Muscle of leg (tissue), 11 donors: Measurements from ENCODE around the gene SFI1. TPM values are rescaled to one million over a fixed set of nuclear protein-coding genes. Genes with fewer than 3 reads are reported as not detected.
"Not testable (repeated sequence)": the region's sequence is repeated elsewhere in the genome, so short reads cannot be mapped to it uniquely, and the experiment has no call there.

ENCODE experiments used
- DNase-seq: peaks from one replicate; pipeline ENCODE4 v3.0.0; 2013
- H3K27ac ChIP-seq: one replicate; pipeline ENCODE4 v1.5.1; 2013; ENCODE audit warnings: mild to moderate bottlenecking, low read length, control low read depth
- H3K27me3 ChIP-seq: one replicate; pipeline ENCODE4 v1.6.1; 2013; ENCODE audit warnings: low read length; ENCODE audit not compliant: control insufficient read depth, insufficient read depth
- H3K36me3 ChIP-seq: one replicate; pipeline ENCODE4 v1.6.1; 2013; ENCODE audit warnings: low read length; ENCODE audit not compliant: control insufficient read depth, insufficient read depth
- H3K4me1 ChIP-seq: one replicate; pipeline ENCODE4 v1.6.1; 2013; ENCODE audit warnings: low read length; ENCODE audit not compliant: control insufficient read depth, insufficient read depth
- H3K4me3 ChIP-seq: one replicate; pipeline ENCODE4 v1.5.1; 2013; ENCODE audit warnings: low read length, control low read depth
- H3K9me3 ChIP-seq: replicated peaks from 2 replicates; pipeline ENCODE4 v1.6.1; 2013; ENCODE audit warnings: low read depth, low read length; ENCODE audit not compliant: control insufficient read depth
- WGBS: methylation state at CpG from one replicate; pipeline ENCODE4 v1.1.5; 2013; ENCODE audit warnings: missing lambda C conversion rate; ENCODE audit not compliant: insufficient coverage; 5-methylcytosine and 5-hydroxymethylcytosine counted together
- polyA plus RNA-seq, 8 donors: library from polyadenylated mRNA; unstranded; fragments of 120-200 nt; gene quantifications; one replicate each; pipeline versions ENCODE4 v1.2.1 to v1.2.3, GENCODE V29; 2013; ENCODE audit warnings: inconsistent platforms in 1 of 8, low replicate concordance in 1 of 8; ENCODE audit not compliant: insufficient read length in 8 of 8, insufficient read depth in 1 of 8
- total RNA-seq: library from RNA; stranded (reverse); fragments of 120-200 nt; gene quantifications from one replicate; pipeline ENCODE4 v1.2.4, GENCODE V29; 2013

The SFI1 gene
- total and polyA plus RNA-seq, 9 donors, result 6.3 to 20.1 (median 10.8) TPM

DNA sequence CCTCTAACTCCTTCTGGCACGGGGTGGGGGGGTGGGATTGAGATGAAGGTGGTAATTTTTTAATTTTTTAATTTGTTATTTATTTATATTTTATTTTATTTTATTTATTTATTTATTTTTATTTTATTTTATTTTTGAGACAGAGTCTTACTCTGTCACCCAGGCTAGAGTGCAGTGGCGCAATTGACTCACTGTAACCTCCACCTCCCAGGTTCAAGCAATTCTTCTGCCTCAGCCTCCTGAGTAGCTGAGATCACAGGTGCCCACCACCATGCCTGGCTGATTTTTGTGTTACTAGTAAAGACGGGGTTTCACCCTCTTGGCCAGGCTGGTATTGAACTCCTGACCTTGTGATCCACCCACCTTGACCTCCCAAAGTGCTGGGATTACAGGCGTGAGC, 43.8 kb downstream of the SFI1 start:
- DNase-seq, H3K27ac ChIP-seq, H3K27me3 ChIP-seq, H3K4me1 ChIP-seq, H3K4me3 ChIP-seq, H3K36me3 ChIP-seq, H3K9me3 ChIP-seq: not testable (repeated sequence)
- 100% methylated on average over 1 of the region's 4 CpGs for WGBS

DNA sequence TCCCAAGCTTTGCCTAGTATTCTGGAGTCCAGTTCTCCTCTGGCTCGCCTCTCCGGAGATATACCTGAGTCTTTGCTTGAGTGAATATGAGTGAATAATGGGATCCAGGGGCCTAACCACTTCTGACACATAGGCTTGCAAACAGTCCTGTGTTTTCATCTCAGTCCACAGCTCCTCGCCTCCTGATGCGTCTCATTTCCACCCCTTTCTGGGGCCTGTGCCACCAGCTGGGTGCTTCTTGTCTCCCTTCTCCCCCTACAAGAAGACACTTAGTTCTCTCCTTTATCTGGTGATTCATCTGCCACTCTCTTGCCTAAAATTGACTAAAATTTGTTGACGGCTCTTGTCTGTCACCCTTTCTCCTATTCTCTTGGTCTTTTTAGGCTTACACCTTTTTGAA, 44.6 kb downstream of the SFI1 start:
- Histone ChIP-seq H3K9me3 (no peaks in the 10 kb centered on the region), H3K4me3 (no peak overlapping the region), H3K27ac (no peak overlapping the region), H3K27me3 (no peaks in the 10 kb centered on the region), H3K36me3 (no peaks in the 10 kb centered on the region), H3K4me1 (no peaks in the 10 kb centered on the region)
- no peak for DNase-seq
- 100% methylated on average over 2 of the region's 5 CpGs for WGBS

DNA sequence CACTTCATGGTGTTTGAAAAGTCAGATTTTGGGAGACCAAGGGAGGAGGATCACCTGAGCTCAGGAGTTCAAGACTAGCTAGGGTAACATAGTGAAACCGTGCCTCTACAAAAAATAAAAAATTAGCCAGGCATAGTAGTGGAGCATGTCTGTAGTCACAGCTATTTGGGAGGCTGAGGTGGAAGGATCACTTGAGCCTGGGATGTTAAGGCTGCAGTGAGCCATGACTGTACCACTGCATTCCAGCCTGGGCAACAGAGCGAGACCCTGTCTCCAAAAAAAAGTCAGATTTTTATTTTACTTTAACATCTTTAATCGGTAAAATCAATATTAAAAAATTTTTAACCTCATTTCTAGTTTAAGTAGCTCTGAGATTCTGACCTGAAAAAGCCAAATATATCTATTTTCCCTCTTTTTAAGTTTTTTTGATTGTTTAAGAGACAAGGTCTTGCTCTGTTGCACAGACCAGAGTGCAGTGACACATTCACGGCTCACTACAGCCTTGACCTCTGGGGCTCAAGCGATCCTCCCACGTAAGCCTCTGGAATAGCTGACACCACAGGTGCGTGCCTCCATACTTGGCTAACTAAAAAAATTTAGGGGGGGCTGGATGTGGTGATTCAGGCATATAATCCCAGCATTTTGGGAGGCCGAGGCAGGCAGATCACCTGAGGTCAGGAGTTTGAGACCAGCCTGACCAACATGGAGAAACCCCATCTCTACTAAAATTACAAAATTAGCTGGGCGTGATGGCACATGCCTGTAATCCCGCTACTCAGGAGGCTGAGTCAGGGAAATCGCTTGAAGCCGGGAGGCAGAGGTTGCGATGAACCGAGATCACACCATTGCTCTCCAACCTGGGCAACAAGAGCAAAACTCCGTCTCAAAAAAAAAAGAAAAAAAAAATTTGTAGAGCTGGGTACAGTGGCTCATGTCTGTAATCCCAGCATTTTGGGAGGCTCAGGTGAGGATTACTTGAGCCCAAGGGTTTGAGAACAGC, 48.4 kb downstream of the SFI1 start:
- Histone ChIP-seq H3K36me3 (no peaks in the 10 kb centered on the region), H3K27me3 (no peaks in the 10 kb centered on the region), H3K4me3 (no peak overlapping the region), H3K27ac (no peak overlapping the region), H3K9me3 (no peaks in the 10 kb centered on the region), H3K4me1 (no peaks in the 10 kb centered on the region)
- DNase-seq, result no peak
- 60% methylated on average over 2 of the region's 15 CpGs for WGBS

DNA sequence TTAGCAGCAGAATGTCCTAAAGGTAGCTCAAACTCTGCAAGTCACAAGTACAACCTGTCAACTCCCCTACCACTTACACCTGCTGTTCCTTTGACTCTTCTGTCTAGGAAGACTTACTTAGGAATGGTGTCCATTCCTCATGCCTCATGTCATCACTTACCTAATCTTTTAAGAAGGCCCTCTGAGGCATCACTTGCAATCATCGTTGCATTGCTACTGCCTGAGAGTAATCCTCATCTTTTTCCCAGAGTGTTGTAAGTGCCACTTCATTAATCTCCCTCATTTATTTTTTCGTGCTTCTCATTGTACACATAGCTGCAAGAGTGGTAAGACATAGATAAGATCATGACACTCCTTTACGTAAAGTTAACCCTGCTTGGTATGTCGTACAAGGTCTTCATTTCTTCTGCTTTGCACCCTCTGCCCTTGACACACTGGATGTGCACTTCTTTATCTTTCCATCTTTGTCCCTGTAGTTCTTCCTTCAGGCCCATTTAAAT, 54.6 kb downstream of the SFI1 start:
- no peak for DNase-seq
- H3K36me3 ChIP-seq, result peaks cover 3% of the 10 kb centered on the region
- H3K4me1 ChIP-seq, result no peaks in the 10 kb centered on the region
- H3K9me3 ChIP-seq, result no peaks in the 10 kb centered on the region
- H3K27me3 ChIP-seq, result no peaks in the 10 kb centered on the region
- H3K27ac ChIP-seq, result no peak overlapping the region
- no peak overlapping the region for H3K4me3 ChIP-seq
- WGBS, result 84% methylated on average over 3 of the region's 4 CpGs

DNA sequence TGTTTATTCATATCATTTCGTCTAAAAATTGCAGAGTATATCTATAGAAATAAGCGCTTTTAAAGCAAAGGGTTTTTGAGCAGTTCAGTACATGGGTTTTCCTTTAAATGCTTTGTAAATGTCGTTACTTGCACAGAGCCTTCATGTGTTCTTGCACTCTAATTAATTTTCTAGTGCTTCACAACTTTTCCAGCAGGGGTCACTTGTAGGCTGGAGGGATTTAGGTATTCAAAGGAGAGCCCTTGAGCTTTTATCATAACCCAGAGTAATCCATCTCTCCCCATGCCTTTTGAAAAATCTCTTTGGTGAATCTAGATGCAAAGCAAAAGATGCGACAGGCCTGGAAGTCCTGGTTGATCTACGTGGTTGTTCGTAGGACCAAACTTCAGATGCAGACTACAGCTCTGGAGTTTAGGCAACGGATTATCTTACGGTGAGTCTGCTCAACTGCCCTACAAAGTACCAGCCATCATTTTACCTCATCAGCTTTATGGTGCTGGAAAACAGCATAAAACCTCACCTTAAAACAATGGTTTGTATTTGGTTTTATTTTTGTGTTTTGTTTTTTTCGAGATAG, 60.4 kb downstream of the SFI1 start:
- no peak overlapping the region for H3K4me3 ChIP-seq
- no peaks in the 10 kb centered on the region for H3K9me3 ChIP-seq
- no peaks in the 10 kb centered on the region for H3K27me3 ChIP-seq
- H3K27ac ChIP-seq, result no peak overlapping the region
- WGBS, result 100% methylated on average over 3 of the region's 9 CpGs
- peaks cover under 1% of the 10 kb centered on the region for H3K36me3 ChIP-seq
- H3K4me1 ChIP-seq, result no peaks in the 10 kb centered on the region
- peak; percentile 51 for DNase-seq

DNA sequence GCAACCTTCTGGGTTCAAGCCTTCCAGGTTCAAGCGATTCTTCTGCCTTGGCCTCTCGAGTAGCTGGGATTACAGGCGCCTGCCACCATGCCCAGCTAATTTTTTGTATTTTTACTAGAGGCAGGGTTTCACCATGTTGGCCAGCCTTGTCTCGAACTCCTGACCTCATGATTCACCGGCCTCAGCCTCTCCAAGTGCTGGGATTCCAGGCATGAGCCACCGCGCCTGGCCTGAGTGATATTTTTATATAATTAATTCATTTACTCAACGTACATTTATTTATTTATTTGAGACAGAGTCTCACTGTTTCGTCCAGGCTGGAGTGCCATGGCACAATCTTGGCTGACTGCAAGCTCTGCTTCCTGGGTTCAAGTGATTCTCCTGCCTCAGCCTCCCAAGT, 62.2 kb downstream of the SFI1 start:
- 94% methylated on average over 3 of the region's 9 CpGs for WGBS
- not testable (repeated sequence) for H3K4me1 ChIP-seq, H3K4me3 ChIP-seq, H3K36me3 ChIP-seq, H3K27me3 ChIP-seq, DNase-seq, H3K27ac ChIP-seq, H3K9me3 ChIP-seq

DNA sequence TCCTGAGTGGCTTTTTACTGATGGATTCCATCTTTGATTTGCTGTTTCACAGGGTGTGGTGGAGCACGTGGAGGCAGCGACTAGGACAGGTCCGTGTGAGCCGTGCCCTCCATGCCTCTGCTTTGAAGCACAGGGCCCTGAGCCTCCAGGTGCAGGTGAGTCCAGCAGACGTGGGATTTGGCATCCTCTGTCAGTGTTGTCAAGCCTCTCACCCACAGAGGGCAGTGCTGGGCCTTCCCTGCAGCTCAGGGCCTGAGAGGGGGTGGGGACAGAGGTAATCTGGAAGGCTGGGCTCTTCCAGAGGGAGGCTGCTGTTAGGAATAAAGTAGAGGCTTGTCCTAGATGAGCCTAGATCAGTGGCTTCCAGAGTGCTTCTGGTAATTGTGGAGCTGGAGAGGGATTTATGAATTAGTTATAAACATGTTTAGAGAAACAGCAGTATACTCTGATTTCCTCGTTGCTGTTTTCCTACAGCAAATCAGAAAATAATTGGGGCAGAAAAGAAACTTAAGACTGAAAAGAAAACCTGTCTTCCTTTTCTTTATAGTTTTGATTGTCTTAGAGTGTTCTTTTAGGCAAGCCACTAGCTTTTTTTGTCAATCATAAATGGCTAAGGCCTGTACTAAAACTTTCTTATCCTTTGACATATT, 65.0 kb downstream of the SFI1 start:
- H3K4me1 ChIP-seq, result no peaks in the 10 kb centered on the region
- DNase-seq, result peak; percentile 79
- H3K36me3 ChIP-seq, result no peaks in the 10 kb centered on the region
- H3K27me3 ChIP-seq, result no peaks in the 10 kb centered on the region
- H3K4me3 ChIP-seq, result no peak overlapping the region
- no peaks in the 10 kb centered on the region for H3K9me3 ChIP-seq
- H3K27ac ChIP-seq, result no peak overlapping the region
- WGBS, result 20% methylated on average over 4 of the region's 6 CpGs

DNA sequence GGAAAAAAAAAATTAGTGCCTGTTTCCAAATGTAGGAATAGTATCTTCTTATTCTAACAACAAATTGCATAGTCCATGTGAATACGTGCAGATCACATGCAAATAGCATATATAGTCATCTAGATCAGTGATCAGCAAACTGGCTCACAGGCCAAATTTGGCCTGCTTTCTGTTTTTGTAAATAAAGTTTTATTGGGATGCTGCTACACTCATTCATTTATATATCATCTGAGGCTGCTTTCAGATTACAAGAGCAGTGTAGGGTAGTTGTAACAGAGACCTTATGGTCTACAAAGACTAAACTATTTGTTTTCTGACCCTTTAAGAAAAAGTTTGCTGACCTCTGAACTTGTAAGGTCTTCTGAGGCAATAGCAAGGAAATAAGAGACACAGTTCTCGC, 65.6 kb downstream of the SFI1 start:
- H3K36me3 ChIP-seq, result no peaks in the 10 kb centered on the region
- H3K27ac ChIP-seq, result no peak overlapping the region
- no peak for DNase-seq
- no CpG with 5 or more reads among the region's 2 CpGs for WGBS
- no peaks in the 10 kb centered on the region for H3K9me3 ChIP-seq
- no peaks in the 10 kb centered on the region for H3K27me3 ChIP-seq
- H3K4me1 ChIP-seq, result no peaks in the 10 kb centered on the region
- H3K4me3 ChIP-seq, result no peak overlapping the region

DNA sequence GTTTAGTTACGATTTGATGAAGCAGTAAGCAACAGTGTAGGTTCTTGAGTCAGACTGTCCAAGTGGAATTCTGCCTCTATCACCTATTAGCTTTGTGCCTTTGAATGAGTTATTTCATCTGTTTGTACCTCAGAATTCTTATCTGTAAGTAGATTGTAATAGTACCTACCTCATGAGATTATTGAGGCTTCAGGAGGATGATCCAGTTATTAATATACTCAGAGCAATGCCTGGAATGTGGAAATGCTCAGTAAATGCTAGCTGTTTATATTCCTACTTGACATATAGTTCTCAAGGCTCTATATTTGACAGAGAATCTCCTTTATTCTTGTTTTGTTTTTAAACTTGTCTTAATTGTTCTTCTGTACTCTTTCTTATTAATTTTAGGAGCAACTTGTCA, 70.1 kb downstream of the SFI1 start:
- Histone ChIP-seq H3K4me1 (no peaks in the 10 kb centered on the region), H3K36me3 (no peaks in the 10 kb centered on the region), H3K4me3 (no peak overlapping the region), H3K27ac (no peak overlapping the region), H3K27me3 (no peaks in the 10 kb centered on the region), H3K9me3 (no peaks in the 10 kb centered on the region)
- DNase-seq, result no peak
- no CpG with 5 or more reads among the region's 1 CpG for WGBS

DNA sequence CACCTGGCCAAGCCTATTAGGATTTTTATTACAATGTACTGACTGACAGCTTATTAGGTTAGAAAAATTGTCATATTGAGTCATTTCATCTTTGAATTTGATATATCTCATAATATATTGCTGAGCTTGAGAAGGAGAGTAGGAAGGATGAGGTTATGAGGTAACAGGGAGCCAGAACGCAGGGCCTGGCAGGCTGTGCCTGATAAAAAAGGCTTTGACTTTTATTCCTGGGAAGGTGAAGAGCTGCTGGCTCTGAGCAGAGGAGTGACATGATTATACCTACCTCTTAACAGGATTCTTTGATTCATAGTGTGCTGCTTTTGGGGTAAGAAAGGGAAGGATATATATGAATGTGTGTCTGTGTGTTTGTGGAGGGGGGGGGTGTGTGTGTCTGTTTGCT, 70.9 kb downstream of the SFI1 start:
- 100% methylated on average over 1 of the region's 1 CpG for WGBS
- no peak overlapping the region for H3K27ac ChIP-seq
- H3K4me1 ChIP-seq, result no peaks in the 10 kb centered on the region
- no peaks in the 10 kb centered on the region for H3K36me3 ChIP-seq
- no peak overlapping the region for H3K4me3 ChIP-seq
- no peaks in the 10 kb centered on the region for H3K27me3 ChIP-seq
- no peak for DNase-seq
- no peaks in the 10 kb centered on the region for H3K9me3 ChIP-seq
